Endometrium (tissue), 2 donors: Measurements from ENCODE around the gene TNFRSF6B.

ENCODE experiments used
- FAIRE-seq: peaks from 2 replicates; lab custom pipeline; 2012; peaks lifted over from hg19 to GRCh38; lab: Jason Lieb, UNC
- donor health status: control.
- donor health status: control.

TNFRSF6B gene

GRCh38 chr20:63686094-63686491 lies 10.4 kb upstream of the TNFRSF6B start:
- no peak for FAIRE-seq

GRCh38 chr20:63686492-63687321 lies 9.7 kb upstream of the TNFRSF6B start:
- FAIRE-seq: no peak

- FAIRE-seq: no peak
These were observed 8.9 kb upstream of the TNFRSF6B start for GRCh38 chr20:63687419-63688178.

GRCh38 chr20:63688228-63689045 lies 8.0 kb upstream of the TNFRSF6B start:
- FAIRE-seq: no peak

- FAIRE-seq: no peak
These were observed 7.1 kb upstream of the TNFRSF6B start for GRCh38 chr20:63689046-63690002.

GRCh38 chr20:63690003-63690897 lies 6.2 kb upstream of the TNFRSF6B start:
- no peak for FAIRE-seq

- FAIRE-seq: no peak
These were observed 5.3 kb upstream of the TNFRSF6B start for GRCh38 chr20:63690898-63691710.

GRCh38 chr20:63691711-63692435 lies 4.6 kb upstream of the TNFRSF6B start:
- FAIRE-seq: no peak

GRCh38 chr20:63692436-63693082 lies 3.9 kb upstream of the TNFRSF6B start:
- no peak for FAIRE-seq

- no peak for FAIRE-seq
These were observed 3.2 kb upstream of the TNFRSF6B start for GRCh38 chr20:63693083-63693732.

- no peak for FAIRE-seq
These were observed 2.5 kb upstream of the TNFRSF6B start for GRCh38 chr20:63693733-63694583.

GRCh38 chr20:63694584-63695423 lies 1.6 kb upstream of the TNFRSF6B start:
- no peak for FAIRE-seq

- FAIRE-seq: no peak
These were observed 787 bp upstream of the TNFRSF6B start for GRCh38 chr20:63695424-63696305.

GRCh38 chr20:63696306-63696627 lies 185 bp upstream of the TNFRSF6B start:
- FAIRE-seq: no peak

GRCh38 chr20:63697357-63697867 lies 960 bp downstream of the TNFRSF6B start:
- no peak for FAIRE-seq
